Stimulated activated naive B cell treated with anti-CD40 and anti-IgM and Interleukin-4, amounts not matched to agents 10 μg/mL and 1 μg/mL and 100 μg/mL, for 72 hours (primary cell): ENCODE data around the gene LRRC27.

Source experiments
- ATAC-seq, 2 donors: fragments of 150-1000 bp; cut with Tn5 transposase; replicated peaks; 2 replicates each; pipeline ENCODE4 v1.10.0; 2021; ENCODE audit warnings: moderate library complexity in 1 of 2
- DNase-seq: peaks from one replicate; pipeline ENCODE4 v3.0.0; 2021
- H3K27ac Mint-ChIP-seq: one replicate; pipeline ENCODE4 v1.8.0; 2022; ENCODE audit warnings: mild to moderate bottlenecking, mixed read lengths
- H3K27me3 Mint-ChIP-seq, 2 donors: one replicate each; pipeline ENCODE4 v1.8.0; 2022; ENCODE audit warnings: mixed read lengths in 2 of 2
- H3K36me3 Mint-ChIP-seq, 2 donors: one replicate each; pipeline ENCODE4 v1.8.0; 2022; ENCODE audit warnings: mixed read lengths in 2 of 2, mild to moderate bottlenecking in 1 of 2
- H3K4me1 Mint-ChIP-seq, 2 donors: one replicate each; pipeline ENCODE4 v1.8.0; 2022; ENCODE audit warnings: mixed read lengths in 2 of 2, mild to moderate bottlenecking in 1 of 2
- H3K4me3 Mint-ChIP-seq, 2 donors: one replicate each; pipeline ENCODE4 v1.8.0; 2022; ENCODE audit warnings: mild to moderate bottlenecking in 2 of 2, mixed read lengths in 2 of 2, moderate library complexity in 1 of 2
- H3K9me3 Mint-ChIP-seq, 2 donors: one replicate each; pipeline ENCODE4 v1.8.0; 2022; ENCODE audit warnings: mixed read lengths in 2 of 2, mild to moderate bottlenecking in 1 of 2

The LRRC27 gene

DNA sequence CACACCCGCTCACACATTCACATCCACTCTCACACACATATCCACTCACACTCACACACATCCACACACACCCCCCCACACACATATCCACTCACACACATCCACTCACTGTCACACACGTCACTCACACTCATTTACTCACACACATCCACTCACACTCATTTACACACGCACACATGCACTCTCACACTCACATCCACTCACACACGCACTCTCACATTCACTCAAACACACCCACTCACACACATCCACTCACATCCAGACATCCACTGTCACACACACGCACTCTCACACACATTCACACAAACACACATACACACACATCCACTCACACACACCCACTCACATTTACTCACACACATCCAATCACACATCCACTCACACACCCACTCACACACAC, 83.3 kb downstream of the LRRC27 start:
- ATAC-seq: no peak
- peaks cover 33 to 80% of the 10 kb centered on the region in 2 donors for H3K4me1 Mint-ChIP-seq
- H3K27ac Mint-ChIP-seq: no peak overlapping the region
- no peak overlapping the region for H3K4me3 Mint-ChIP-seq
- H3K27me3 Mint-ChIP-seq: no peaks in the 10 kb centered on the region
- DNase-seq: no peak
- no peaks in the 10 kb centered on the region for H3K9me3 Mint-ChIP-seq
- H3K36me3 Mint-ChIP-seq: peaks cover 7 to 8% of the 10 kb centered on the region in 2 donors

DNA sequence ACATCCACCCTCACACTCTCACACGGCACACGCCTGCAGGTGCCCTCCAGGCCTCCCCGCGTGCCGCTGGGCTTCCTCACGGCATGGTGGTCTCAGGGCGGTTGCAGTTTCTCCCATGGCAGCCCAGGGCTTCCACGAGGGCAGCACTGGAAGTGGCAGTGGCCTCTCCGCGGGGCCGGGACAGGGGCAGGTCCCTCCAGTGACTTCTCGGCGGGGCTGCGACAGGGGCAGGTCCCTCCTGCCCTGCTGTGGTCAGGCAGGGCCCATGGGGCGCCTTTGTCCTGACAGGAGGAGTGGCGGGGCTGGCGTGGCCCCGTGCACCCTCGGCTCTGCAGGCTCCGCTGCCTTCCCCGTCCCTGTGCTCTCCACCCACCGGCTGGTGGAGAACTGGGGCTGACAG, 84.0 kb downstream of the LRRC27 start:
- Mint-ChIP-seq H3K4me1 (peaks cover 36 to 80% of the 10 kb centered on the region in 2 donors), H3K36me3 (peaks cover 7 to 8% of the 10 kb centered on the region in 2 donors), H3K27me3 (no peaks in the 10 kb centered on the region), H3K4me3 (no peak overlapping the region), H3K27ac (no peak overlapping the region), H3K9me3 (no peaks in the 10 kb centered on the region)
- ATAC-seq: no peak
- DNase-seq: no peak

DNA sequence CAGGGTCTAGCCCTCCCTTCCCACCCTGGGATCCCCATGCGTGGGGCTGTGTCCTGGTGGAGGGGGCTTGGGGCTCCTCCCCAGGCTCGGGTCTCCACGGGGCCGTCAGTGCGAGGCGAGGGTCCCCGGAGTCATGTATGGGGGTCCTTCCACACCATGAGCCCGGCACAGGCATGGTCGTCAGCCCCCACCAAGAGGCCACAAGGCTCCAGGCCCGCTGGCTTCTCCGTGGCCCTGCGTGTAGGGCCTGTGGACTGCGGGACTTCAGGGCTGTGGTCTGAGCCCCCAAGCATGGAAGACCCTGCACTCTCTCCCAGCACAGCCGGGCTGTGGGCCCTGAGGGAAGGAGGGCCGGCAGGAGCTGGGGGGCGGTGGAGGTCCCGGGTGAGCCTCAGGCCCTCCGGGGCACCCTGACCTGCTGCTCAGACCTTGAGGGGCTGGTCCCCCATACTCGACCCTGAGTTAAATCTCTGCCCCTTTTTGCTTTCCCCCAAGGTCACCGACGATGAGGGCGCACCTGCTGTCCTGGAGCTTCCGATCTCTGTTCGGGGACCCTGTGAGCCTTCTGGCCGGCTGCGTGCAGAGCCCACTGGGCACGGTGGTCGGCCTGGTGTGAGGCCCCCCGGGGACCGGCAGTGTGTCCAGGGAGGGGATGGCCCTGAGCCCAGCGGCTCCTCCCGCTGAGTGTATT, 84.7 kb downstream of the LRRC27 start:
- H3K36me3 Mint-ChIP-seq: peaks cover 7 to 8% of the 10 kb centered on the region in 2 donors
- H3K27me3 Mint-ChIP-seq: no peaks in the 10 kb centered on the region
- no peak overlapping the region for H3K27ac Mint-ChIP-seq
- peaks cover 39 to 80% of the 10 kb centered on the region in 2 donors for H3K4me1 Mint-ChIP-seq
- no peaks in the 10 kb centered on the region for H3K9me3 Mint-ChIP-seq
- no peak overlapping the region for H3K4me3 Mint-ChIP-seq
- DNase-seq (no peak), ATAC-seq (no peak)

DNA sequence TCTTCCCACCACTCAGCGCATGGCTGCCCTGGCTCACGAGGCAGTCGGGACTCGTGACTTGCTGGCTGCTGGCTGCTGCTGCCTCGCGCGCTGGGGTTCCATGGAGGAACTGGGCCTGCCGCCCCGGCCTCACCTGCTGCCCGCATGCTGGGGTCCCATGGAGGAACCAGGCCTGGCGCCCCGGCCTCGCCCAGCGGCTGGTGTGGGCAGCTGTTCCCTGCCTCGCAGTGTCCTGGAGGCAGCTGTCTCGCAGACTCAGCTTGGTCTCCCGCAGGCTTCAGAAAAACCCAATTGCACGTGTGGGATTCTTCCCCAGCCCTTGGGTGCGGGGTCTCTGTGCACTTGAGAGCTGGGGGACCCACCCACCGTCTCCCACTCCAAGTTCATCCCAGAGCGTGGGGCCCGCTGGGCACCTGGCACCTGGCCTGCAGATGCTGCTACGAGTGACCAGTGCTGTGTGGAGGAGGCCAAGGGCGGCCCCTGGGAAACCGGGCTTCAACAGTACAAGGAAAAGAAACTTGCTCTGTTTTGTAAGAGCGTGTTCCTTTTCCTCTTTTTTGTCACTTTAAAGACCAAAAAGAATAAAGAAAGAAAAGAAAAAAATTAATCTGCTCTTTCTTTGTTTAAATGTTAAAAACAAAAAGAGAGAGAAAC, 85.4 kb downstream of the LRRC27 start:
- Mint-ChIP-seq H3K4me1 (peaks cover 44 to 80% of the 10 kb centered on the region in 2 donors), H3K9me3 (no peaks in the 10 kb centered on the region), H3K4me3 (no peak overlapping the region), H3K27ac (no peak overlapping the region), H3K36me3 (peaks cover 7 to 8% of the 10 kb centered on the region in 2 donors), H3K27me3 (no peaks in the 10 kb centered on the region)
- DNase-seq: no peak
- no peak for ATAC-seq

GRCh38 chr10:132417957-132418441, 86.0 kb downstream of the LRRC27 start:
- Mint-ChIP-seq H3K27me3 (no peaks in the 10 kb centered on the region), H3K4me1 (peaks cover 50 to 80% of the 10 kb centered on the region in 2 donors), H3K36me3 (peaks cover 7 to 8% of the 10 kb centered on the region in 2 donors), H3K27ac (peak overlapping the region; percentile 74), H3K9me3 (no peaks in the 10 kb centered on the region), H3K4me3 (peak overlapping the region in 1 of 2 donors; percentile 26)
- DNase-seq (peak; percentile 56), ATAC-seq (peak; percentile 51 to 58)

DNA sequence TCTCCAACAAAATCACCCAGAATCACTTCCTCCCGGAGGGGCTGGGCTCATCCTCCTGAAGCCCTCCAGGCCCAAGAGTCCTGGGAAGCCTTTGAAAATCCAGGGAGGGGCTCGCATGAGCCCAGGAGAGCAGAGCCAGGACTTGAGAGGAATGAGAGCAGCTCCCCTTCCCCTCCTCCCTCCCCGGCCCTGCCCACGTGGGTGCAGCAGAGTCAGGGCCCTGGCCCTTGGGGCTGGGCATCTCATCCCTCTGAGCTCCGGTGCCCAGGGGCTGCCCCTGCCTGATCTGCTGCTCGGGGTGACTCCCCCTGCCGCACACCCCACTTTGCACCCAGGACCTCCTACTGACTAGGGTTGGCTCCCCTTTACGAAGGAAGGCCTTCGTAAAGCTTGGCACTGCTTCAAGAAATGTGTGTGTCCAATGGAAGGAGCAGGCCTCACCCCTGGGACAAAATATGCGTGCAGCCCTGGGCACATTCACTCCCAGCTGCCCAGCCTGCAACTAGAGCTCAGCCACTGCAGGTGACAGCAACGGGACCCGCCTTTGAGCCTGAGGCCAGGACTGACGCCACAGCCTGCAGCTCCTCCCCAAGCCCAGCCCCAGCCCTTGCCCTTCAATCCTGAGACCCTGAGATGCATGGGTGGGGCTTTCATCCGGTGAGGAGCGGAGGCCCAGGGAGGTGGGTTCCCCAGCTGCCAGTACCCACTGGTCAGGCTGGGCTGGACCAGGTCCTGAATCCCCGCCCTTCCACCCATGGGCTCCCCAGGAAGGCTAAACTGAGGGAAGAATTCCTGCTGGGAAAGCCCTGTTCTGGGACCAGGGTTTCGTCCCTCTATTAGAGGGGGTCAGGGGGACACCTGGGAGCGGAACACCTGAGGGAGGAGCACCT, 86.8 kb downstream of the LRRC27 start:
- Mint-ChIP-seq H3K27me3 (no peaks in the 10 kb centered on the region), H3K27ac (peak overlapping the region; percentile 90), H3K4me1 (peaks cover 52 to 82% of the 10 kb centered on the region in 2 donors), H3K4me3 (peak overlapping the region; percentile 22 to 46), H3K9me3 (no peaks in the 10 kb centered on the region), H3K36me3 (peaks cover 7 to 8% of the 10 kb centered on the region in 2 donors)
- no peak for DNase-seq
- ATAC-seq: peak; percentile 22 to 34

- peaks cover 52 to 73% of the 10 kb centered on the region in 2 donors for H3K4me1 Mint-ChIP-seq
- ATAC-seq (no peak), DNase-seq (no peak)
- H3K9me3 Mint-ChIP-seq: no peaks in the 10 kb centered on the region
- H3K4me3 Mint-ChIP-seq: no peak overlapping the region
- H3K27me3 Mint-ChIP-seq: no peaks in the 10 kb centered on the region
- H3K36me3 Mint-ChIP-seq: peaks cover 7 to 8% of the 10 kb centered on the region in 2 donors
- H3K27ac Mint-ChIP-seq: peak overlapping the region; percentile 96
Measured at GRCh38 chr10:132419538-132420468, 87.8 kb downstream of the LRRC27 start.

DNA sequence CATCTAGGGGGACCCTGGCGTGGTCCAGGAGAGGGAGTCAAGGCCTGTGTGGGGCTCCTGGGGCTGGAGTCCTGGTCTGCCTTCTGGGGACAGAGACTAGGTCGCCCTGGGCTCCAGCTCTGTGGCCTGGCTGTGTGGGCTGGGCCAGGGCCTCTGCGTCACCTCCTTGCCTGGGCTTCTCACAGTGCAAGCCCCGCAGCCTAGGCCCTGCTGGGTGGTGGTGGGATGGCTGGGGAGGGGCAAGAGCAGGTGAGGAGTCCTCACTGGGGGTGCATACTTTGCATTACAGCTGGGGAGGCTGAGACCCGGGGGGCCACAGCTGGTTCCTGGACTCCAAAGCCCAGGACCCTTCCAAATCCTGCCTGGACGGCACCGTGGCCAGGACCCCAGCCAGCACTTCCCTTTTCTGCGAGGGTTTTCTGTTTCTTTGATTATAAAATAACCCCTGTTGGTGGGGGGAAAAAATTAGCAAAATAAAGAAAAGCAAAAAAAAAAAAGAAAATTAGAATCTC, 88.5 kb downstream of the LRRC27 start:
- Mint-ChIP-seq H3K4me1 (peaks cover 47 to 66% of the 10 kb centered on the region in 2 donors), H3K4me3 (no peak overlapping the region), H3K9me3 (no peaks in the 10 kb centered on the region), H3K36me3 (peaks cover under 1 to 2% of the 10 kb centered on the region in 2 donors), H3K27me3 (no peaks in the 10 kb centered on the region), H3K27ac (peak overlapping the region; percentile 96)
- no peak for DNase-seq
- ATAC-seq: peak; percentile 45 to 51

DNA sequence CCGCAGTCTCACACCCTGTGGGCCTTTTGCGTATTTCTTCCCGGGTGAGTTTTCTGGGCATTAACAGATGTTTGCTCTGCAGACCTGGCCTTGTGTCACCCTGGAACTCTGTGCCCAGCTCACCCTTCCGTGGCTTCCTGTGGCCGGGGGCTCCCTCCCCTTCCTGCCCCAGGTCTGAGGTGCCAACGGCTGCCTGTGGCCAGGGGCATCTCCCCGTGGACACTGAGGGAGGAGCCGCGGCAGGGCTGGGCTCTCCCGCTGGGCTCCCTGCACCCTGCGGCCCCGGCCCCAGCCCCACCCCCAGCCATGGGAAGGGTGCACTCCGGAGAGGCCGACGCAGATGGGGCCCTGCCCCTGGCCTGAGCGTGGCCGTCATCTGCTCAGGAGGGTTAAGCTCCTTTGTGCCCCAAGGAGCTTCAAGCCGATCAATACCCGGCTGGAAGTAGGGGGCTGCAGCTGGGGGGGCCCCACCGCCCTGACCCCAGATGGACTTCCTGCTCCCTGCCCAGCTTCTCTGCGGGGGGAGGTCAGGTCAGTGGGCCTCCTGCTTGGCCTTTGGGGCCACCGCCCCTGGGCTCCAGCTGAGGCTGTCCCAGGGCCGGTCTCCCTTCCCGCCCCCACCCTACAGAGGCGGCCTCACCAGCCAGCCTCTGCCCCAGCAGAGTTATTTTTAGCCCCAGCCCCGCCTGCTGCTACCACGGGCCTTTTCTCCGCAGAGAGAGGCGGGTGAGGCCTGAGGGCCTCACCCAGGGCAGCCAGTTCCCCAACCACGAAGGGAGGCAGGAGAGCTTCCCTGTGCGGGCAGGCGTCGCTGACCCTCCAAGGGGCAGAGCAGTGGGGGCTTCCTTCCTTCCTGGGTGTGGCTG, 89.2 kb downstream of the LRRC27 start:
- peak overlapping the region; percentile 95 for H3K27ac Mint-ChIP-seq
- peak; percentile 56 to 60 for ATAC-seq

DNA sequence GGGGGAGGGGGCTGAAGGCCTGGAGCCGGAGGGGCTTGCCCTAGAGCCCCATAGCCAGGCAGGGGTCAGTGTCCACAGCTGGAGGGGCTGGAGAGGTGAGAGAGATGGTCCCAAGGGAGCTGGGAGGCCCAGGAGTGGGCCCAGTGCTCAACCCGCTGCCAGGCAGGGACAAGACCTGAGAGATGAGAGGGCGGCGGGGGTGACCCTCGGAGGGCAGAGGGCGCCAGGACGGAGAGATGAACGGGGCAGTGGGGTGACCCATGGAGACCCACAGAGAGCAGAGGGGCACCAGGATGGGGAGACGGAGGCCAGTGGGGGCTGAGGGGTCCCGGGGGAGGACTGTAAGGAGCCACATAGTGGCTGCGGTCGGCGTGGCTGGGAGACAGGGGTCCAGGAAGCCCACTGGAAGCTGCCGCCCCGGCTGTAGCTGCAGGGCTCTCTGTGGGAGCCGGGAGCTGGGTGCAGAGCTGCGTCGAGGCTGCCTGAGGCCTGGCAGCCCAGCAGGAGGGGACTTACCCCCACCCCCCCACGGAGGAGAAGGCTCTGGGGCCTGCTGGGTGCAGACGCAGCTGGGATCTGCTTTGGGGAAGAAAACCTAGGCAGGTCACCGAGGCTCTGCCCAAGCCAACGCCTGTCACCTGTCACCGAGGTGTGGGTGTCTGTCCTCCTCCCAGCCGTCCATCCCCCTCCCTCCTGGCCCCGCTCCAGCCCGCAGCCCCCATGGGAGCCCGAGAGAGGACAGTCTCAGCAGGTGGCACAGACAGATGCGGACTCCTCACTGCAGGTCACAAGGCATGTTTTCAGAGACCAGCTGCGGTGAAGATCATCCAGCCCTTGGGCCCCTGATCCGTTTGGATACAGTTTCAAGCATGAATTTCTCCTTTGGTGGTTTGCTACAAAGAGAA, 90.1 kb downstream of the LRRC27 start:
- Mint-ChIP-seq H3K27me3 (no peaks in the 10 kb centered on the region), H3K9me3 (no peaks in the 10 kb centered on the region), H3K27ac (peak overlapping the region; percentile 95), H3K36me3 (no peaks in the 10 kb centered on the region), H3K4me3 (peak overlapping the region; percentile 59 to 78), H3K4me1 (peaks cover 45 to 58% of the 10 kb centered on the region in 2 donors)
- ATAC-seq (peak; percentile 43 to 52), DNase-seq (peak; percentile 68)

More for the DNA sequence above, 89.2 kb downstream of the LRRC27 start:
- Mint-ChIP-seq H3K36me3 (no peaks in the 10 kb centered on the region), H3K27me3 (no peaks in the 10 kb centered on the region), H3K4me1 (peaks cover 45 to 61% of the 10 kb centered on the region in 2 donors), H3K4me3 (peak overlapping the region; percentile 59 to 78), H3K9me3 (no peaks in the 10 kb centered on the region)
- DNase-seq: no peak

GRCh38 chr10:132422903-132423825, 91.2 kb downstream of the LRRC27 start:
- no peaks in the 10 kb centered on the region for H3K36me3 Mint-ChIP-seq
- no peaks in the 10 kb centered on the region for H3K27me3 Mint-ChIP-seq
- peak; percentile 20 to 29 for ATAC-seq
- H3K9me3 Mint-ChIP-seq: no peaks in the 10 kb centered on the region
- H3K4me1 Mint-ChIP-seq: peaks cover 43 to 55% of the 10 kb centered on the region in 2 donors
- peak overlapping the region; percentile 95 for H3K27ac Mint-ChIP-seq
- DNase-seq: no peak
- H3K4me3 Mint-ChIP-seq: peak overlapping the region; percentile 50 to 78
